ENCODE results near the gene CYP2C9. TPM values are rescaled to one million over a fixed set of nuclear protein-coding genes. Genes with fewer than 3 reads are reported as not detected.

The CYP2C9 gene
- total and polyA plus RNA-seq, 2 donors (not counting 3 experiments of a cell fraction or from before 2014, with no cell fraction given), result not detected

DNA sequence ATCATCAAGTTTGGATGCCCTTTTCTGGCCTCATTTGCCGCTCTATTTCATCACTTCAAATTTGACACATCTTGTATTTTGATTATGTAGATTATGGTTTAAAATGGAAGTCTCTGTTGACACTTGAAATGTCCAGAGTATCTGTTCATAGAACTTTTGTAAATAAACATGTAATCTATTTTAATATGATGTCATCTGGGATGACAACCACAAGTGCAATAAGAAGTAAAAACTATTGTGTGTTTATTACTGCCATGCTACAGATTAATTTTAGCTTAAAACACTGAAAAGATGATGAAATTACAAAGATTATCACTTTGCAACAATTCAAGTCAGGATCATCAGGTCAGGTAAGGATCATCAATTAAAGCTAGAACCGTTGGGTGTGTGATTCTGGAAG, 100.8 kb downstream of the CYP2C9 start:
- Histone ChIP-seq H3K27ac (ENCODE audit: insufficient read depth, low read depth, low read length) (no peak overlapping the region), H3K9ac (replicated peaks; ENCODE audit: extremely low read depth, insufficient read depth, low read length) (no peak overlapping the region), H3K27me3 (ENCODE audit: control insufficient read depth in 2 of 2, insufficient read depth in 2 of 2, low read length in 2 of 2) (no peaks in the 10 kb centered on the region), H3K4me2 (ENCODE audit: insufficient read depth, low read length) (no peak overlapping the region), H4K20me1 (replicated peaks; ENCODE audit: control insufficient read depth, extremely low read depth, insufficient read depth, low read length) (no peaks in the 10 kb centered on the region), H3K9me1 (replicated peaks; ENCODE audit: control insufficient read depth, extremely low read depth, insufficient read depth, low read length) (no peaks in the 10 kb centered on the region), H3K9me3 (replicated peaks; ENCODE audit: control insufficient read depth, insufficient read depth, low read length) (no peaks in the 10 kb centered on the region), H3K4me1 (ENCODE audit: control insufficient read depth, extremely low read depth, insufficient read depth, low read length) (no peaks in the 10 kb centered on the region), H3K4me3 (replicated peaks in 1 of 3; ENCODE audit: insufficient read depth in 1 of 3, low read depth in 1 of 3, low read length in 3 of 3) (no peak overlapping the region), H2AFZ (ENCODE audit: low read depth, low read length) (no peak overlapping the region), H3K36me3 (ENCODE audit: control insufficient read depth in 2 of 2, extremely low read depth in 1 of 2, insufficient read depth in 2 of 2, low read length in 2 of 2) (no peaks in the 10 kb centered on the region), H3K79me2 (ENCODE audit: control insufficient read depth, insufficient read depth, low read length) (no peaks in the 10 kb centered on the region)
- FAIRE-seq (no peak), DNase-seq (ENCODE audit: low read depth, low spot score) (no peak)
- dilution Hi-C loops (cut with MboI; ENCODE audit: extremely low pct_ligation_motif_present, low sequenced_read_pairs) (no loop called here), intact Hi-C loops (cut with micrococcal nuclease) (no loop called here)
- BruUV-seq (replicated peaks), result no TSS peak
- ChIA-PET POLR2A (no interaction called here), CTCF (no interaction called here)
- TF ChIP-seq EZH2 (IDR thresholded peaks at IDR 0.05; ENCODE audit: borderline replicate concordance, low read depth, low read length, severe bottlenecking), result no peak
- TF ChIP-seq POLR2A (IDR thresholded peaks at IDR 0.05; ENCODE audit: low read depth, low read length), result no peak
- no peak for TF ChIP-seq POLR2AphosphoS5 (IDR thresholded peaks at IDR 0.05; ENCODE audit: insufficient read depth, low read depth, low read length)
- TF ChIP-seq, protein P1, sequence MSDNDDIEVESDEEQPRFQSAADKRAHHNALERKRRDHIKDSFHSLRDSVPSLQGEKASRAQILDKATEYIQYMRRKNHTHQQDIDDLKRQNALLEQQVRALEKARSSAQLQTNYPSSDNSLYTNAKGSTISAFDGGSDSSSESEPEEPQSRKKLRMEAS (IDR thresholded peaks at IDR 0.05; ENCODE audit: insufficient read depth, insufficient read length), result no peak
- no peak for TF ChIP-seq MYC (IDR thresholded peaks at IDR 0.05; ENCODE audit: low read depth, low read length)
- TF ChIP-seq FOS (IDR thresholded peaks at IDR 0.05; ENCODE audit: borderline replicate concordance, insufficient read depth, low read length), result no peak
- TF ChIP-seq, protein P2, sequence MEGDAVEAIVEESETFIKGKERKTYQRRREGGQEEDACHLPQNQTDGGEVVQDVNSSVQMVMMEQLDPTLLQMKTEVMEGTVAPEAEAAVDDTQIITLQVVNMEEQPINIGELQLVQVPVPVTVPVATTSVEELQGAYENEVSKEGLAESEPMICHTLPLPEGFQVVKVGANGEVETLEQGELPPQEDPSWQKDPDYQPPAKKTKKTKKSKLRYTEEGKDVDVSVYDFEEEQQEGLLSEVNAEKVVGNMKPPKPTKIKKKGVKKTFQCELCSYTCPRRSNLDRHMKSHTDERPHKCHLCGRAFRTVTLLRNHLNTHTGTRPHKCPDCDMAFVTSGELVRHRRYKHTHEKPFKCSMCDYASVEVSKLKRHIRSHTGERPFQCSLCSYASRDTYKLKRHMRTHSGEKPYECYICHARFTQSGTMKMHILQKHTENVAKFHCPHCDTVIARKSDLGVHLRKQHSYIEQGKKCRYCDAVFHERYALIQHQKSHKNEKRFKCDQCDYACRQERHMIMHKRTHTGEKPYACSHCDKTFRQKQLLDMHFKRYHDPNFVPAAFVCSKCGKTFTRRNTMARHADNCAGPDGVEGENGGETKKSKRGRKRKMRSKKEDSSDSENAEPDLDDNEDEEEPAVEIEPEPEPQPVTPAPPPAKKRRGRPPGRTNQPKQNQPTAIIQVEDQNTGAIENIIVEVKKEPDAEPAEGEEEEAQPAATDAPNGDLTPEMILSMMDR (IDR thresholded peaks at IDR 0.05; ENCODE audit: extremely low read depth in 1 of 2, insufficient read depth in 1 of 2, low read depth in 1 of 2, low read length in 2 of 2), result no peak
- no peak for TF ChIP-seq GATA2 (IDR thresholded peaks at IDR 0.05; ENCODE audit: insufficient read depth, insufficient read length, low read depth, low read length)
- TF ChIP-seq JUN (IDR thresholded peaks at IDR 0.05; ENCODE audit: borderline replicate concordance, insufficient read depth, insufficient read length, low read depth), result no peak

Small RNA genes within 50 kb of the gene (small RNA-seq; reads per million reads assigned to genes)
- not detected for gene CYP2C60P (ENCODE audit: insufficient read depth, insufficient read length, low read depth, low replicate concordance)

Other genes with a start within 250 kb of the CYP2C9 start
- gene CYP2C19, start 176.0 kb upstream of the CYP2C9 start, total RNA-seq, result not detected in 2 replicates
- gene CYP2C19, start 176.0 kb upstream of the CYP2C9 start, polyA plus RNA-seq, result not detected in 2 replicates
- not detected in 2 replicates for gene CYP2C8, start 130.8 kb downstream of the CYP2C9 start, total RNA-seq
- gene CYP2C8, start 130.8 kb downstream of the CYP2C9 start, polyA plus RNA-seq, result 0.06 and 0.25 TPM in 2 replicates